AG10803 (cell line): ENCODE measurements around the gene TCF19.
"Not testable (repeated sequence)": the region's sequence is repeated elsewhere in the genome, so short reads cannot be mapped to it uniquely, and the experiment has no call there.

Experiments used
- DNase-seq: peaks from one replicate; pipeline ENCODE4 v3.0.0; 2010; ENCODE audit warnings: low read depth
- H3K4me3 ChIP-seq: 2 replicates; pipeline ENCODE4 v1.5.1; 2011; ENCODE audit warnings: mild to moderate bottlenecking, low read length, control low read depth
- CTCF ChIP-seq: conservative IDR thresholded peaks from 2 replicates; pipeline ENCODE4 v1.5.1; 2011; ENCODE audit warnings: mild to moderate bottlenecking, low read length, control low read depth, inconsistent platforms

TCF19 gene

DNA sequence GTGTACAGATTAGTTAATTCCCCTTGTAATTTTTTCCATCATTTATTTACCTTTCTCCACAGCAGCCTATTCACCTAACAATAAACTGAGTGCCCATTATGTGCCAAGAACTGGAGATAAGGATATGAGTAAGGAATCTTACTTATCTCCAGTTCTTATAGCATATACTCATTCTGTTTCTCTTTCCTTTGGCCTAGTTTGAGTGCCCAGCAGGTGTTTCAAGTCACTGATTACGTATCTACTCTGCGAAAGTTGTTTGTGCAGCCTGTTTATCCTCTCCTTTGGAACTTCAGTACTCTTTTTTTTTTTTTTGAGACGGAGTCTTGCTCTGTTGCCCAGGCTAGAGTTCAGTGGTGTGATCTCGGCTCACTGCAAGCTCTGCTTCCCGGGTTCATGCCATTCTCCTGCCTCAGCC, 29.4 kb downstream of the TCF19 start:
- H3K4me3 ChIP-seq, result no peak overlapping the region
- DNase-seq, result no peak
- no peak for TF ChIP-seq CTCF

GRCh38 chr6:31189223-31189622, 30.8 kb downstream of the TCF19 start:
- not testable (repeated sequence) for H3K4me3 ChIP-seq, DNase-seq

- DNase-seq, result no peak
Measured at GRCh38 chr6:31190488-31190887, 32.1 kb downstream of the TCF19 start.

DNA sequence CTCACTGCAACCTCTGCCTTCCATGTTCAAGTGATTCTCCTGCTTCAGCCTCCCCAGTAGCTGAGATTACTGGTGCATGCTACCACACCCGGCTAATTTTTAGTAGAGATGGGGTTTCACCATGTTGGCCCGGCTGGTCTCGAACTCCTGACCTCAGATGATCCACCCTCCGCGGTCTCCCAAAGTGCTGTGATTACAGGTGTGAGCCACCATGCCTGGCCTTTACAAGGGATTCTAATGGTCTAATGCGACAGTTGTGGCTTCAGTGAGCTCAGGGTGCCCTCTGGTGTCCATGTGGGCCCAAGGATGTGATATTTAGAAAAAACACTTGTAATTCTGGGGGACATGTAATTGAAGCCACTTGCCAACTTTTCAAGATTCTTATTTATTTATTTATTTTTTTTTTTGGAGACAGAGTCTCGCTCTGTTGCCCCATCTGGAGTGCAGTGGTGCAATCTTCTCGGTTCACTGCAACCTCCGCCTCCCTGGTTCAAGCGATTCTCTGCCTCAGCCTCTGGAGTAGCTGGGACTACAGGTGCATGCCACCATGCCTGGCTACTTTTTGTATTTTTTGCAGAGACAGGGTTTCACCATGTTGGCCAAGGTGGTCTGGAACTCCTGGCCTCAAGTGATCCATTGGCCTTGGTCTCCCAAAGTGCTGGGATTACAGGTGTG, 34.2 kb downstream of the TCF19 start:
- peak; percentile 64 for DNase-seq
- TF ChIP-seq CTCF, result peak; percentile 73
- H3K4me3 ChIP-seq, result not testable (repeated sequence)

More at GRCh38 chr6:31190488-31190887, 32.1 kb downstream of the TCF19 start:
- TF ChIP-seq CTCF, result no peak
- no peak overlapping the region for H3K4me3 ChIP-seq

DNA sequence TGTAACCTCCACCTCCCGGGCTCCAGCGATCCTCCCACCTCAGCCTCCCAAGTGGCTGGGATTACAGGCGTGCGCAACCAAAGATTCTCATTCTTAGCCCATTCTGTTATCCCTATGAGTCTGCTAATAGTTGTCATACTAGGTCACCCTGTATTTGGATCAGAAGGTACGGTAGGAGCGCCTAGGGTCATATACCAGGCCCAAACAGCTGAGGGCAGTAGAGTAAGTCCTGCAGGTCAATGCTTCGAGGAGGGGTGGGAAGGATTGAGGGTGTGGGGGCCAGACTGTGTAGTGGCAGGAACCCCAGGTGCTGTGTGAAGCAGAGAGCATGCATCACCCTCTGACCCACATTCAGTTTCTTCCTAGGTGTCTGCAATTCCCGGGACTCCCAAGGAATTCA, 34.8 kb downstream of the TCF19 start:
- TF ChIP-seq CTCF, result no peak
- DNase-seq, result no peak
- no peak overlapping the region for H3K4me3 ChIP-seq

- TF ChIP-seq CTCF, result no peak
- no peak for DNase-seq
- H3K4me3 ChIP-seq, result no peak overlapping the region
Measured at GRCh38 chr6:31194061-31194834, 35.9 kb downstream of the TCF19 start.

DNA sequence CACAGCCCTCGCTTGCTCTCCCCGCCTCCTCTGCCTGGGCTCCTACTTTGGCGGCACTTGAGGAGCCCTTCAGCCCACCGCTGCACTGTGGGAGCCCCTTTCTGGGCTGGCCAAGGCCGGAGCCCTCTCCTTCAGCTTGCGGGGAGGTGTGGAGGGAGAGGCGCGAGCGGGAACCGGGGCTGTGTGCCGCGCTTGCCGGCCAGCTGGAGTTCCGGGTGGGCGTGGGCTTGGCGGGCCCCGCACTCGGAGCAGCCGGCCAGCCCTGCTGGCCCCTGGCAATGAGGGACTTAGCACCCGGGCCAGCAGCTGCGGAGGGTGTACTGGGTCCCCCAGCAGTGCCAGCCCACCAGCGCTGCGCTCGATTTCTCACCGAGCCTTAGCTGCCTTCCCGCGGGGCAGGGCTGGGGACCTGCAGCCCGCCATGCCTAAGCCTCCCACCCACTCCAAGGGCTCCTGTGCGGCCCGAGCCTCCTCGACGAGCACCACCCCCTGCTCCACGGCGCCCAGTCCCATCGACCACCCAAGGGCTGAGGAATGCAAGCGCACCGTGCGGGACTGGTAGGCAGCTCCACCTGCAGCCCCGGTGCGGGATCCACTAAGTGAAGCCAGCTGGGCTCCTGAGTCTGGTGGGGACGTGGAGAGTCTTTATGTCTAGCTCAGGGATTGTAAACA, 37.1 kb downstream of the TCF19 start:
- not testable (repeated sequence) for DNase-seq, H3K4me3 ChIP-seq

DNA sequence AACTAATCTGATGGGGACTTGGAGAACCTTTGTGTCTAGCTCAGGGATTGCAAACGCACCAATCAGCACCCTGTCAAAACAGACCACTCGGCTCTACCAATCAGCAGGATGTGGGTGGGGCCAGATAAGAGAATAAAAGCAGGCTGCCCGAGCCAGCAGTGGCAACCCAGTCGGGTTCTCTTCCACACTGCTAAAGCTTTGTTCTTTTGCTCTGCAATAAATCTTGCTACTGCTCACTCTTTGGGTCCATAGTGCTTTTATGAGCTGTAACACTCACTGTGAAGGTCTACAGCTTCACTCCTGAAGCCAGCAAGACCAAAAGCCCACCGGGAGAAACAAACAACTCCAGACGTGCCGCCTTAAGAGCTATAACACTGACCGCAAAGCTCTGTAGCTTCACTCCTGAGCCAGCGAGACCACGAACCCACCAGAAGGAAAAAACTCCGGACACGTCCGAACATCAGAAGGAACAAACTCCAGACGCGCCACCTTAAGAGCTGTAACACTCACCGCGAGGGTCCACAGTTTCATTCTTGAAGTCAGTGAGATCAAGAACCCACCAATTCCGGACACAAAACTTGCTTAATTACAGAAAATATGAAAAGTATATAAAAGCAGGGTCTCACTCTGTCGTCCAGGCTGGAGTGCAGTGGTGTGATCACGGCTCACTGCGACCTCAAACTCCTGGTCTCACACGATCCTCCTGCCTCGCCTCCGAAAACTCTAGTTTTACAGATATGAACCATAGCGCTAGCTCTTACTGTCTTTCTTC, 38.0 kb downstream of the TCF19 start:
- peak overlapping the region; percentile 79 for H3K4me3 ChIP-seq
- not testable (repeated sequence) for DNase-seq
